HEK293 (cell line): ENCODE results near the gene DCDC2B.

Source experiments
- BCL11A ChIP-seq: fragments of 450-650 bp; formaldehyde crosslinking; IDR thresholded peaks from 2 replicates; pipeline ENCODE4 v1.5.1; 2016; ENCODE audit warnings: low read depth, missing biosample characterization, missing genetic modification characterization
- GLI4 ChIP-seq: fragments of 450-650 bp; formaldehyde crosslinking; IDR thresholded peaks from 2 replicates; pipeline ENCODE4 v1.5.1; 2016; ENCODE audit warnings: missing biosample characterization, missing genetic modification characterization
- KLF1 ChIP-seq: fragments of 450-650 bp; formaldehyde crosslinking; IDR thresholded peaks from 2 replicates; pipeline ENCODE4 v1.5.1; 2016; ENCODE audit warnings: missing biosample characterization, missing genetic modification characterization
- KLF10 ChIP-seq: fragments of 450-650 bp; IDR thresholded peaks from 2 replicates; pipeline ENCODE4 v1.5.1; 2018; ENCODE audit warnings: missing biosample characterization, mild to moderate bottlenecking, missing genetic modification characterization
- KLF16 ChIP-seq: fragments of 450-650 bp; formaldehyde crosslinking; IDR thresholded peaks from 2 replicates; pipeline ENCODE4 v1.5.1; 2017; ENCODE audit warnings: missing biosample characterization, missing genetic modification characterization
- KLF9 ChIP-seq: fragments of 450-650 bp; formaldehyde crosslinking; IDR thresholded peaks from 2 replicates; pipeline ENCODE4 v1.5.1; 2016; ENCODE audit warnings: missing biosample characterization, missing genetic modification characterization, low read depth
- MZF1 ChIP-seq: fragments of 450-650 bp; formaldehyde crosslinking; IDR thresholded peaks from 2 replicates; pipeline ENCODE4 v1.5.1; 2017; ENCODE audit warnings: missing biosample characterization, missing genetic modification characterization, borderline replicate concordance
- OVOL3 ChIP-seq: fragments of 450-650 bp; formaldehyde crosslinking; IDR thresholded peaks from 2 replicates; pipeline ENCODE4 v1.5.1; 2016; ENCODE audit warnings: missing biosample characterization, missing genetic modification characterization
- PBX3 ChIP-seq: sonication (generic); formaldehyde crosslinking; IDR thresholded peaks from 2 replicates; pipeline ENCODE4 v1.8.1; 2022; ENCODE audit warnings: mild to moderate bottlenecking, moderate library complexity, missing genetic modification reagents
- SP3 ChIP-seq: fragments of 450-650 bp; formaldehyde crosslinking; IDR thresholded peaks from 2 replicates; pipeline ENCODE4 v1.5.1; 2016; ENCODE audit warnings: missing biosample characterization, missing genetic modification characterization
- ZBTB17 ChIP-seq: fragments of 450-650 bp; formaldehyde crosslinking; IDR thresholded peaks from 2 replicates; pipeline ENCODE4 v1.5.1; 2016; ENCODE audit warnings: missing biosample characterization, missing genetic modification characterization
- ZBTB48 ChIP-seq: fragments of 450-650 bp; formaldehyde crosslinking; IDR thresholded peaks from 2 replicates; pipeline ENCODE4 v1.5.1; 2016; ENCODE audit warnings: missing biosample characterization, missing genetic modification characterization
- ZBTB49 ChIP-seq: fragments of 450-650 bp; formaldehyde crosslinking; IDR thresholded peaks from 2 replicates; pipeline ENCODE4 v1.5.1; 2016; ENCODE audit warnings: missing biosample characterization, missing genetic modification characterization, low read depth
- ZFHX2 ChIP-seq: fragments of 450-650 bp; formaldehyde crosslinking; conservative IDR thresholded peaks from 2 replicates; pipeline ENCODE4 v1.5.1; 2016; ENCODE audit warnings: missing biosample characterization, missing genetic modification characterization
- ZNF146 ChIP-seq: fragments of 450-650 bp; formaldehyde crosslinking; IDR thresholded peaks from 2 replicates; pipeline ENCODE4 v1.5.1; 2016; ENCODE audit warnings: missing biosample characterization, missing genetic modification characterization
- ZNF202 ChIP-seq: fragments of 450-650 bp; formaldehyde crosslinking; IDR thresholded peaks from 2 replicates; pipeline ENCODE4 v1.5.1; 2016; ENCODE audit warnings: missing biosample characterization, missing genetic modification characterization, borderline replicate concordance
- ZNF48 ChIP-seq: fragments of 450-650 bp; formaldehyde crosslinking; IDR thresholded peaks from 2 replicates; pipeline ENCODE4 v1.5.1; 2016; ENCODE audit warnings: missing biosample characterization, missing genetic modification characterization
- ZNF501 ChIP-seq: fragments of 450-650 bp; formaldehyde crosslinking; IDR thresholded peaks from 2 replicates; pipeline ENCODE4 v1.5.1; 2016; ENCODE audit warnings: missing biosample characterization, missing genetic modification characterization
- ZNF530 ChIP-seq: fragments of 450-650 bp; formaldehyde crosslinking; IDR thresholded peaks from 2 replicates; pipeline ENCODE4 v1.5.1; 2016; ENCODE audit warnings: low read depth, missing biosample characterization, missing genetic modification characterization
- ZNF610 ChIP-seq: fragments of 450-650 bp; formaldehyde crosslinking; IDR thresholded peaks from 2 replicates; pipeline ENCODE4 v1.5.1; 2016; ENCODE audit warnings: missing biosample characterization, missing genetic modification characterization, borderline replicate concordance
- ZNF621 ChIP-seq: fragments of 450-650 bp; formaldehyde crosslinking; IDR thresholded peaks from 2 replicates; pipeline ENCODE4 v1.5.1; 2017; ENCODE audit warnings: missing biosample characterization, missing genetic modification characterization
- ZNF776 ChIP-seq: fragments of 450-650 bp; formaldehyde crosslinking; IDR thresholded peaks from 2 replicates; pipeline ENCODE4 v1.5.0; 2017; ENCODE audit warnings: missing biosample characterization, missing genetic modification characterization, borderline replicate concordance
- ZSCAN16 ChIP-seq: fragments of 450-650 bp; formaldehyde crosslinking; IDR thresholded peaks from 2 replicates; pipeline ENCODE4 v1.5.1; 2016; ENCODE audit warnings: missing biosample characterization, missing genetic modification characterization
- TF ChIP-seq, protein P1 (sequence below): fragments of 450-650 bp; IDR thresholded peaks from 2 replicates; pipeline ENCODE4 v1.5.1; 2018; ENCODE audit warnings: missing biosample characterization, missing genetic modification characterization
- TF ChIP-seq, protein P2 (sequence below): fragments of 450-650 bp; formaldehyde crosslinking; IDR thresholded peaks from 2 replicates; pipeline ENCODE4 v1.5.1; 2016; ENCODE audit warnings: missing biosample characterization, missing genetic modification characterization

The DCDC2B gene

GRCh38 chr1:32179443-32180185 is 29.3 kb upstream of the DCDC2B start, which contains the start of gene TXLNA (continued):
- peak; percentile 93 for TF ChIP-seq PBX3 (CRISPR knock-in tag)
- no peak for TF ChIP-seq ZNF48
- no peak for TF ChIP-seq MZF1 (tag by site-specific recombination)
- peak; percentile 87 for TF ChIP-seq SP3 (tag by site-specific recombination)
- TF ChIP-seq, protein P1, sequence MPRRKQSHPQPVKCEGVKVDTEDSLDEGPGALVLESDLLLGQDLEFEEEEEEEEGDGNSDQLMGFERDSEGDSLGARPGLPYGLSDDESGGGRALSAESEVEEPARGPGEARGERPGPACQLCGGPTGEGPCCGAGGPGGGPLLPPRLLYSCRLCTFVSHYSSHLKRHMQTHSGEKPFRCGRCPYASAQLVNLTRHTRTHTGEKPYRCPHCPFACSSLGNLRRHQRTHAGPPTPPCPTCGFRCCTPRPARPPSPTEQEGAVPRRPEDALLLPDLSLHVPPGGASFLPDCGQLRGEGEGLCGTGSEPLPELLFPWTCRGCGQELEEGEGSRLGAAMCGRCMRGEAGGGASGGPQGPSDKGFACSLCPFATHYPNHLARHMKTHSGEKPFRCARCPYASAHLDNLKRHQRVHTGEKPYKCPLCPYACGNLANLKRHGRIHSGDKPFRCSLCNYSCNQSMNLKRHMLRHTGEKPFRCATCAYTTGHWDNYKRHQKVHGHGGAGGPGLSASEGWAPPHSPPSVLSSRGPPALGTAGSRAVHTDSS (tag by site-specific recombination), result no peak; the same call in 1 of the 2 replicates
- TF ChIP-seq KLF10, result peak; percentile 60; the same call in 1 of the 2 replicates
- TF ChIP-seq KLF9 (tag by site-specific recombination), result peak; percentile 67
- peak; percentile 67 for TF ChIP-seq ZBTB17 (tag by site-specific recombination)
- TF ChIP-seq ZNF146 (tag by site-specific recombination), result no peak
- no peak for TF ChIP-seq GLI4
- TF ChIP-seq ZNF776 (tag by site-specific recombination), result no peak
- peak; percentile 92 for TF ChIP-seq KLF16 (tag by site-specific recombination)
- no peak for TF ChIP-seq ZNF610 (tag by site-specific recombination)
- peak; percentile 68 for TF ChIP-seq KLF1 (tag by site-specific recombination)
- TF ChIP-seq ZBTB48, result peak; percentile 92
- TF ChIP-seq ZSCAN16 (tag by site-specific recombination), result peak; percentile 40; the same call in 1 of the 2 replicates
- TF ChIP-seq BCL11A (tag by site-specific recombination), result peak; percentile 82; the same call in 1 of the 2 replicates
- no peak for TF ChIP-seq ZNF202 (tag by site-specific recombination)
- 0 out of 2 replicates have a peak, but pooled peaks have one; percentile 40 for TF ChIP-seq OVOL3 (tag by site-specific recombination)
- peak; percentile 99 for TF ChIP-seq ZFHX2 (tag by site-specific recombination)
- no peak for TF ChIP-seq ZNF621 (tag by site-specific recombination)
- peak; percentile 64; the same call in 1 of the 2 replicates for TF ChIP-seq ZNF501
- TF ChIP-seq, protein P2, sequence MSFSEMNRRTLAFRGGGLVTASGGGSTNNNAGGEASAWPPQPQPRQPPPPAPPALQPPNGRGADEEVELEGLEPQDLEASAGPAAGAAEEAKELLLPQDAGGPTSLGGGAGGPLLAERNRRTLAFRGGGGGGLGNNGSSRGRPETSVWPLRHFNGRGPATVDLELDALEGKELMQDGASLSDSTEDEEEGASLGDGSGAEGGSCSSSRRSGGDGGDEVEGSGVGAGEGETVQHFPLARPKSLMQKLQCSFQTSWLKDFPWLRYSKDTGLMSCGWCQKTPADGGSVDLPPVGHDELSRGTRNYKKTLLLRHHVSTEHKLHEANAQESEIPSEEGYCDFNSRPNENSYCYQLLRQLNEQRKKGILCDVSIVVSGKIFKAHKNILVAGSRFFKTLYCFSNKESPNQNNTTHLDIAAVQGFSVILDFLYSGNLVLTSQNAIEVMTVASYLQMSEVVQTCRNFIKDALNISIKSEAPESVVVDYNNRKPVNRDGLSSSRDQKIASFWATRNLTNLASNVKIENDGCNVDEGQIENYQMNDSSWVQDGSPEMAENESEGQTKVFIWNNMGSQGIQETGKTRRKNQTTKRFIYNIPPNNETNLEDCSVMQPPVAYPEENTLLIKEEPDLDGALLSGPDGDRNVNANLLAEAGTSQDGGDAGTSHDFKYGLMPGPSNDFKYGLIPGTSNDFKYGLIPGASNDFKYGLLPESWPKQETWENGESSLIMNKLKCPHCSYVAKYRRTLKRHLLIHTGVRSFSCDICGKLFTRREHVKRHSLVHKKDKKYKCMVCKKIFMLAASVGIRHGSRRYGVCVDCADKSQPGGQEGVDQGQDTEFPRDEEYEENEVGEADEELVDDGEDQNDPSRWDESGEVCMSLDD (tag by site-specific recombination), result peak; percentile 64; the same call in 1 of the 2 replicates
- no peak for TF ChIP-seq ZBTB49 (tag by site-specific recombination)
- TF ChIP-seq ZNF530 (tag by site-specific recombination), result no peak
